Kidney epithelial cell (primary cell): ENCODE results near the gene ACOT11. TPM values are rescaled to one million over a fixed set of nuclear protein-coding genes. Genes with fewer than 3 reads are reported as not detected.

Experiments
- DNase-seq: peaks from one replicate; pipeline ENCODE4 v3.0.0-alpha.2; 2010; ENCODE audit warnings: low read depth
- H3K27me3 ChIP-seq: 2 replicates; pipeline ENCODE4 v1.6.0; 2011; ENCODE audit warnings: low read length; ENCODE audit not compliant: control insufficient read depth, insufficient read depth
- H3K36me3 ChIP-seq: 2 replicates; pipeline ENCODE4 v1.5.1; 2011; ENCODE audit warnings: low read length; ENCODE audit not compliant: control insufficient read depth, insufficient read depth
- H3K4me3 ChIP-seq: 2 replicates; pipeline ENCODE4 v1.5.1; 2011; ENCODE audit warnings: low read depth, mild to moderate bottlenecking, control low read depth, low read length
- total RNA-seq: library from RNA; depleted of rRNA; stranded (reverse); fragments of >200 nt; gene quantifications from 2 replicates; pipeline ENCODE4 v1.2.3, GENCODE V29; 2015
- TF ChIP-seq, protein P1 (sequence below): IDR thresholded peaks from 2 replicates; pipeline ENCODE4 v1.5.1; 2011; ENCODE audit warnings: mild to moderate bottlenecking, moderate library complexity, low read length, control low read depth, inconsistent platforms; ENCODE audit not compliant: insufficient read depth, poor library complexity, severe bottlenecking

The ACOT11 gene
- total RNA-seq, 1 donor from 2014 or later = 3.1 TPM

- DNase-seq = no peak
- TF ChIP-seq, protein P1, sequence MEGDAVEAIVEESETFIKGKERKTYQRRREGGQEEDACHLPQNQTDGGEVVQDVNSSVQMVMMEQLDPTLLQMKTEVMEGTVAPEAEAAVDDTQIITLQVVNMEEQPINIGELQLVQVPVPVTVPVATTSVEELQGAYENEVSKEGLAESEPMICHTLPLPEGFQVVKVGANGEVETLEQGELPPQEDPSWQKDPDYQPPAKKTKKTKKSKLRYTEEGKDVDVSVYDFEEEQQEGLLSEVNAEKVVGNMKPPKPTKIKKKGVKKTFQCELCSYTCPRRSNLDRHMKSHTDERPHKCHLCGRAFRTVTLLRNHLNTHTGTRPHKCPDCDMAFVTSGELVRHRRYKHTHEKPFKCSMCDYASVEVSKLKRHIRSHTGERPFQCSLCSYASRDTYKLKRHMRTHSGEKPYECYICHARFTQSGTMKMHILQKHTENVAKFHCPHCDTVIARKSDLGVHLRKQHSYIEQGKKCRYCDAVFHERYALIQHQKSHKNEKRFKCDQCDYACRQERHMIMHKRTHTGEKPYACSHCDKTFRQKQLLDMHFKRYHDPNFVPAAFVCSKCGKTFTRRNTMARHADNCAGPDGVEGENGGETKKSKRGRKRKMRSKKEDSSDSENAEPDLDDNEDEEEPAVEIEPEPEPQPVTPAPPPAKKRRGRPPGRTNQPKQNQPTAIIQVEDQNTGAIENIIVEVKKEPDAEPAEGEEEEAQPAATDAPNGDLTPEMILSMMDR = no peak
Observed at GRCh38 chr1:54640361-54640760, 92.3 kb downstream of the ACOT11 start.

GRCh38 chr1:54640863-54641836, 93.1 kb downstream of the ACOT11 start, which contains the start of gene MROH7:
Gene MROH7 (plus strand): TSS chr1:54641786. CDS start chr1:54652927, 11,141 bp downstream.
- TF ChIP-seq, protein P1 = no peak
- Histone ChIP-seq H3K36me3 (no peaks in the 10 kb centered on the region), H3K27me3 (peaks cover 2% of the 10 kb centered on the region), H3K4me3 (no peak within 1 kb of the TSS)
- DNase-seq = no peak

More at GRCh38 chr1:54640361-54640760, 92.3 kb downstream of the ACOT11 start:
- peaks cover 2% of the 10 kb centered on the region for H3K27me3 ChIP-seq
- no peaks in the 10 kb centered on the region for H3K36me3 ChIP-seq
- H3K4me3 ChIP-seq = no peak overlapping the region

- TF ChIP-seq, protein P1 = no peak
- H3K27me3 ChIP-seq = peaks cover 2% of the 10 kb centered on the region
- H3K4me3 ChIP-seq = no peak overlapping the region
- no peaks in the 10 kb centered on the region for H3K36me3 ChIP-seq
- no peak for DNase-seq
Observed at GRCh38 chr1:54643736-54644135, 95.7 kb downstream of the ACOT11 start.

DNA sequence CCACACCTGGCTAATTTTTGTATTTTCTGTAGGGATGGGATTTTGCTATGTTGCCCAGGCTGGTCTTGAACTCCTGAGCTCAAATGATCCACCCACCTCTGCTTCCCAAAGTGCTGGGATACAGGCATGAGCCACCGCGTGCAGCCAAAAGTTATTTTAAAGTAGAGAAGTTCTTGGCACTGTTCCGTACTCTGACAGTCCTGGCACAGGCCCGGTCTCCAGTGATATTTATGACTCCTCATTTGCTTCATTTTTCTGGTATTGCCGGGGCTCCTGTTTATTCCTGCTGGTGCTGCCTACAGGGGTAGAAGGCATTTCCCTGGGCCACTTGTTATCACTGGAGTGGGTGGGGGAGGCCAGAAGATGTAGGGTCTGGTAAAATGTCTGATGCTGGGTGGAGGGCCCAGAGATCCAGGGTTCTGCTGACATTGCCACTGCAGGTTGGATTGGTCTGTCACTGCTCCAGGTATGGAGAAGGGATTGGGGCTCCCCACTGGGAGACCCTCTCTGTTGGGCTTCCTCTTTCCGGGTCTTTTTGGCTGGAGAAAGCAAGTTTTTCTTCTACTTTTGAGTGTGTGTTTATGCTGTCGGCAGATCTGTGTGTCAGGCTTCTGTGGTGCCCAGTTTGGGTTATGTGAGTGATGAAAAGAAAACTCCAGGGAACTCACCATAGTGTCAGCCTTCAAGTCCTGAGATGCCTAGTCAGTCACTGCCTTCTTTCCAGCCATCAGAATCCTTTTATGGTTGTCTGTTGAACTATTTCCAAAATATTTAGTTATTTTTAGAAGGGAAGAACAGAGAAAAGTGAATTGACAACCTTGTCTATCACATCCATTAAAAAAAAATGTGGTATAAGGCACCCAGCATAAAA, 98.0 kb downstream of the ACOT11 start:
- no peak overlapping the region for H3K4me3 ChIP-seq
- DNase-seq = no peak
- H3K27me3 ChIP-seq = peaks cover 4% of the 10 kb centered on the region
- TF ChIP-seq, protein P1 = no peak
- no peaks in the 10 kb centered on the region for H3K36me3 ChIP-seq

DNA sequence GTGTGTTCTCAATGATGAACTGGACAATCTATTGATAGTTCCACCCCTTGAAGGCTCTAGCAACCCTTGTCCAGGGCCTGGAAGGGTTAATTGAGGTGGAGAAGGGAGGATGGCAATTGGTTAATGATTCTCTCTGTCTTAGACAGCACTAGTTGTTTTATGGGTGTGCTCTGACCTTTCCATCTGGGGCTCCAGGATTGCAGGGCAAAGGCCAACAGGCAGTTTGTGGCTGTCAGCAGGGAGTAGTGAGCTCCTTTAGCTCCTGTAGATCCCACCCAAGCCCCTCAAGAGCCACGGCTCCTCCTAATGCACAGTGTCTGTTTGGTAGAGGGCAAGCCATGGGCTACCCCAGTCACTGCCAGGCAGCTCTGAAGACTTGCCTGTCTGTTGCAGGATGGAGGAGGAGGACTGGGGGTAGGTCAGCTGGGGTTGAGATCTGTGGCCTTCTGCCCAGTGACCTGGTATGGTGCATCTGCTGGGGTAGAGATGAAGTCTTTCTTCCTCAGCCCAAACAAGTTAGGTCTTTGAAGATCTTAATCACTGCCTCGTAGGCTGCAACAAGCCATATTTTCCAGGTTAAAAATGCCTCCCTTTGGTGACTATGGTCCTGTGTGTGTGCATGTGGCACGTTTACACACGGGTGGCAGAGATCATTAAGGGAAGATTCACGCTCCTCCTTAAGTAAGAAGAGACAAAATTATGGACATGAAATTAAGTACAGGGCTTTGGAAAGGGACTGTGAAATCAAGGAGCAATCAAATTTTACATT, 101.3 kb downstream of the ACOT11 start:
- TF ChIP-seq, protein P1 = no peak
- H3K27me3 ChIP-seq = peaks cover 5% of the 10 kb centered on the region
- no peak overlapping the region for H3K4me3 ChIP-seq
- no peak for DNase-seq
- no peaks in the 10 kb centered on the region for H3K36me3 ChIP-seq
